OCI-LY3 (cell line): ENCODE measurements around the gene TMEM240.
A peak's percentile ranks its signal among the peaks of the same experiment; 100 is the strongest.
"Not testable (repeated sequence)": the region's sequence is repeated elsewhere in the genome, so short reads cannot be mapped to it uniquely, and the experiment has no call there.

Source experiments
- EZH2phosphoT487 ChIP-seq: fragments of 200-600 bp; shearing (Covaris generic); IDR thresholded peaks from 2 replicates; pipeline ENCODE4 v1.6.1; 2018; ENCODE audit warnings: antibody characterized with exemption, mixed run types, low read depth
- TF ChIP-seq, protein P1 (sequence below): fragments of 200-600, 300-600 bp; sonication (generic); IDR thresholded peaks from 2 replicates; pipeline ENCODE4 v1.5.1; 2014; ENCODE audit warnings: antibody characterized with exemption, low read length, low read depth

- TF ChIP-seq, protein P1, sequence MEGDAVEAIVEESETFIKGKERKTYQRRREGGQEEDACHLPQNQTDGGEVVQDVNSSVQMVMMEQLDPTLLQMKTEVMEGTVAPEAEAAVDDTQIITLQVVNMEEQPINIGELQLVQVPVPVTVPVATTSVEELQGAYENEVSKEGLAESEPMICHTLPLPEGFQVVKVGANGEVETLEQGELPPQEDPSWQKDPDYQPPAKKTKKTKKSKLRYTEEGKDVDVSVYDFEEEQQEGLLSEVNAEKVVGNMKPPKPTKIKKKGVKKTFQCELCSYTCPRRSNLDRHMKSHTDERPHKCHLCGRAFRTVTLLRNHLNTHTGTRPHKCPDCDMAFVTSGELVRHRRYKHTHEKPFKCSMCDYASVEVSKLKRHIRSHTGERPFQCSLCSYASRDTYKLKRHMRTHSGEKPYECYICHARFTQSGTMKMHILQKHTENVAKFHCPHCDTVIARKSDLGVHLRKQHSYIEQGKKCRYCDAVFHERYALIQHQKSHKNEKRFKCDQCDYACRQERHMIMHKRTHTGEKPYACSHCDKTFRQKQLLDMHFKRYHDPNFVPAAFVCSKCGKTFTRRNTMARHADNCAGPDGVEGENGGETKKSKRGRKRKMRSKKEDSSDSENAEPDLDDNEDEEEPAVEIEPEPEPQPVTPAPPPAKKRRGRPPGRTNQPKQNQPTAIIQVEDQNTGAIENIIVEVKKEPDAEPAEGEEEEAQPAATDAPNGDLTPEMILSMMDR: peak; percentile 52
- not testable (repeated sequence) for TF ChIP-seq EZH2phosphoT487
Measured at GRCh38 chr1:1504777-1505365, 35.6 kb downstream of the TMEM240 start.
